Measurements from ENCODE around the gene EML2.
A peak's percentile ranks its signal among the peaks of the same experiment; 100 is the strongest.

EML2 gene

DNA sequence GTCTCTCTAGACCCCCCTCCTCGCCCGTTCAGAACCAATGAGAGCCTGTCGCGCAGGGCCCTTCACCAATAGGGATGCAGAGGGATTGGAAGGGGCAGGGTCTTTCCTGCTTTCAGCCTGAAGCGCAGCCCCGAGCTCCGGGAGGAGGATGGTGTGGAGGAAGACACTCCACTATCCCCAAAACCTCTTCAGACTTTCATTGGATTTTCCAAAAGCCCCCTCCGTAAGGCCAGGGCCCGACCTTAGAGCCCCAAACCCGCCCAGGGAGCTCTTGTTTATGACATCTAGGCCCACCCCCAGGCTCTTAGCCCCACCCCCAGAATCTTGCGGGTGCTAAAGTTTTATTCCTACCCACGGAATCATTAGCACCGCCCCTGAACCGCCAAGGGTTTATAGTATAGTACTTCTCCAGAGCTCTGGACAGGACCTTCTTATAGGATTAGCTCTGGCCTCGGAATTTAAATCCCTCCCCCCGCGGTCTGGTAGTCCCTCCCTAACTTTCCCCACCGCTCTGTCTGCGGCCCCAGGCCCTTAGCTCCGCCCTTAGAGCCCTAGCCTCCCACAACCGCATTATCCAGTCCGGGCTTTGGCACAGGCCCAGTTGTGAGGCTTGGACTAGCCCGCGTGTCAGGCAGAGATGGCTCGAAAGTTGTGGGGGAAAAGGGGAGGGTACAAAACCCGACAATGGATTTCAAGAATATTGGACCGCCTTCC lies 6.6 kb upstream of the EML2 start:
- Histone ChIP-seq H3K27me3 (ENCODE audit: insufficient read depth, insufficient read length) (no peaks in the 10 kb centered on the region), H3K9me3 (ENCODE audit: insufficient read depth, low read length) (0 out of 2 replicates have a peak, but pooled peaks cover 4% of the 10 kb centered on the region), H3K4me1 (ENCODE audit: insufficient read depth, insufficient read length) (peaks cover 10% of the 10 kb centered on the region), H3K9ac (ENCODE audit: insufficient read length, low read depth) (no peak overlapping the region), H3K4me3 (ENCODE audit: insufficient read length, low read depth) (no peak overlapping the region), H3K36me3 (ENCODE audit: insufficient read depth, insufficient read length, low read length) (no peaks in the 10 kb centered on the region)
- no peak for TF ChIP-seq SUZ12 (IDR thresholded peaks at IDR 0.05; ENCODE audit: extremely low read depth, insufficient read depth, insufficient read length)
- no peak for TF ChIP-seq ZNF274 (IDR thresholded peaks at IDR 0.05; ENCODE audit: low read depth, low read length)
- TF ChIP-seq YY1 (IDR thresholded peaks at IDR 0.05; ENCODE audit: insufficient read depth, insufficient read length) = no peak
- no peak for DNase-seq (ENCODE audit: low read depth, low spot score)

DNA sequence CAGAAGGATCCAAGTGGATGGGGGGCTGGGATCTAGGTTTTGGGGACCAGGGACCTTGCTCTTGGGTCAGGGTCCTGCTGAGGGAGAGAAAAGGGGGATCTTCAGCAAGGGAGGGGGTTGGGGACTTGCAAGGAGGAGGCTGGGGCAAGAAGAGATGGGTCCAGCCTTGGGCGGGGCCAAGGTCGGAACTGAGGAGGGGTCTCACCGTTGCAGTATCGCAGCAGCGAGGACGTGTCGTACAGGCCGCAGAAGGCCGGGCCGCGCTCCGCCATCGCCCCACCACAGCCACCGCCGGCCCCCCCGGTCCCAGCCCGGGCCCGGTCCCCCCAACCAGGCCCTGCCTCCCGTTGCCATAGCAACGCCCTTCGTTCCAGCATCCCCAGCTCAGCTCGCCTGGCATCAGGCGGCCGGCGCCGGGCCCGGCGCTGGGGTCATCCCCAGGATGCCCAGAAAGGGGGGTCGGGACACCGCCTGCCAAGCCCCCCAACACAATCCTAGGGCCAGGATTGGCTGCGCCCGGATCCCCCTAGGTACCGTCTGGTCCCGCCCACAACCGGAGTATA lies 6.0 kb upstream of the EML2 start:
- Histone ChIP-seq H3K27me3 (ENCODE audit: insufficient read depth, insufficient read length) (no peaks in the 10 kb centered on the region), H3K9ac (ENCODE audit: insufficient read length, low read depth) (no peak overlapping the region), H3K4me1 (ENCODE audit: insufficient read depth, insufficient read length) (peaks cover 10% of the 10 kb centered on the region), H3K9me3 (ENCODE audit: insufficient read depth, low read length) (0 out of 2 replicates have a peak, but pooled peaks cover 4% of the 10 kb centered on the region), H3K4me3 (ENCODE audit: insufficient read length, low read depth) (no peak overlapping the region), H3K36me3 (ENCODE audit: insufficient read depth, insufficient read length, low read length) (no peaks in the 10 kb centered on the region)
- DNase-seq (ENCODE audit: low read depth, low spot score) = no peak
- TF ChIP-seq ZNF274 (IDR thresholded peaks at IDR 0.05; ENCODE audit: low read depth, low read length) = no peak

DNA sequence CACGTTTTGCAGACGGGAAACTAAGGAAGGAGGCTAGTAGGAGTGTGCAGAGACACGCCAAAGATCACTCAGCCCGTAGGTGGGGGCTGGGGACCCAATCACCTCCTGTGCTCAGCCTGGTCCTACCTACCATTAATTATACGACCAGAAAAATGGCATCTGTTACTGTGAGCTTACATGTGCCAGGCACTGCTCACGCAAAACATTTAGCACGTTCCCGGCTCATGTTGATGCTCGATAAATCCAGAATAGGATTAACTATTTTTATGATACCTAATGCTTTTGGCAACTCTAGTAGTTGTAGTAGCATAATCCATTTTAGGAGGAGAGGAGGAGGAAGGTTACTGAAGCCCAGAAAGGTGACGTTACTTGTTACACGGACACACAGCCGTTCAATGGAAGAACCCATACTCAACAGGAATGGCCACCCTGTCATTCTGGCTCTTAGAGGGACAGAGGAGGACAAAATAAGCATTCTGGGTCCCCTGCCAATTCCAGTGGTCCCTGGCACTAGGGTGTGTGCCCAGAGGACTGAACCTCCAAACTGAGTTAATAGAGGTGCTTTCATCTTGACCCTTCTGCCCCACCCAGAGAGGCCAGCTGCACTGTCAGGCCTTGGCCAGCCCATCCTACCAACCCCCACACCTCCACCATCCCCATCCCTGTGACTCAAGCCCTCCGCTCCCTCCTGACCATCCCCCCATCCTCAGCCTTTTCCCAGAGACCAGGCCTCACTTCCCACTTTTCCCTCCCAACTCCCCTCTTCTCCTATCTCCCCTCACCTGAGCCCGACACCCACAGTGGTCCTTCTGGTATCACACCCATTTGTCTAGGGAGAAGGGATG lies 5.0 kb upstream of the EML2 start:
- H3K9me3 ChIP-seq (ENCODE audit: insufficient read depth, low read length) = 0 out of 2 replicates have a peak, but pooled peaks cover 4% of the 10 kb centered on the region
- peak overlapping the region; percentile 53 for H3K9ac ChIP-seq (ENCODE audit: insufficient read length, low read depth)
- no peaks in the 10 kb centered on the region for H3K36me3 ChIP-seq (ENCODE audit: insufficient read depth, insufficient read length, low read length)
- no peaks in the 10 kb centered on the region for H3K27me3 ChIP-seq (ENCODE audit: insufficient read depth, insufficient read length)
- TF ChIP-seq YY1 (IDR thresholded peaks at IDR 0.05; ENCODE audit: insufficient read depth, insufficient read length) (no peak), ZNF274 (IDR thresholded peaks at IDR 0.05; ENCODE audit: low read depth, low read length) (no peak), SUZ12 (IDR thresholded peaks at IDR 0.05; ENCODE audit: extremely low read depth, insufficient read depth, insufficient read length) (no peak)
- no peak overlapping the region for H3K4me3 ChIP-seq (ENCODE audit: insufficient read length, low read depth)
- H3K4me1 ChIP-seq (ENCODE audit: insufficient read depth, insufficient read length) = peaks cover 10% of the 10 kb centered on the region
- no peak for DNase-seq (ENCODE audit: low read depth, low spot score)

DNA sequence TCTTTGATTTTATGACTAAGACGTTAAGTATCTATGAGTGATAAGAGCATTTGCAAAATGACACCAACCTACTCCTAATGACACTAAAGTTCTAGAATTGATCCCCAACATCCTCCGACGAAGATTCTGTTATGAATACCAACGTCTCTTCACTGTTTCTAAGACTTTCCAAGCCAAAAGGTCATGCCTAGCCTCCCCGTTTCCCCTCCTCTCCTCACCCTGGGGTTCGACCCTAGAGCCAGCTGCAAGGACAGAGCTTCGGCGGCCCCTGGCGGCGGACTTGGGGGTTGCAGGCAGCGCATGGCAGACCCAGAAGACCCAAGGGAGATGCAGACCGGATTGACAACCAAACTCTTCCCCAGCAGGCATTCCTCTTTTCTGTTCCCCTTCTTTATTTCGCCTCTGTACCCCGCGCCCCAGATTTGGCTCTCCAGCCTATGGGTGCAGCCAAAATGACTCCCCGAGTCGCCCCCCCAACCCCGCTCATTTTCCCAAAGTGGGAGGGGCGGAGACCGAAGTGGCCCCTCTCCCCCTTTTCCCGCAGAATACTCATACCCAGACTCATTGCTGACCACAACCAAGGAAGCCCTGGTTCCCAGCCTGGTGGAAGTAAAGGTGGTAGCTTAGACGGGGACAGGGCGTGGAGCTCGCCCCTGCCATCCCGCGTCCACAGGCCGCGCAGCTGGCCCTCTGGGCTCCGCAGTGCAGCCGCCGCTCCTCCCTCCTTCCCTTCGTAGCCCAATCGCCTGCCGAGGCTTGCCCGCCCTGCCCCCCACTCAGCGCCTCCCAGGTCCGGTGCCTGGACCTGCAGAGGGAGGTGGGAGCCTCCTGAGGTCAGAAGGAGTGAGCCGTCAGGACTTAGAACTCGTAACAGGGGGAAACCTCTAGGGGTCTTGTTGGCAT lies 4.1 kb upstream of the EML2 start:
- Histone ChIP-seq H3K9me3 (ENCODE audit: insufficient read depth, low read length) (0 out of 2 replicates have a peak, but pooled peaks cover 4% of the 10 kb centered on the region), H3K4me1 (ENCODE audit: insufficient read depth, insufficient read length) (peaks cover 10% of the 10 kb centered on the region), H3K36me3 (ENCODE audit: insufficient read depth, insufficient read length, low read length) (no peaks in the 10 kb centered on the region), H3K4me3 (ENCODE audit: insufficient read length, low read depth) (peak overlapping the region; percentile 65), H3K27me3 (ENCODE audit: insufficient read depth, insufficient read length) (no peaks in the 10 kb centered on the region), H3K9ac (ENCODE audit: insufficient read length, low read depth) (peak overlapping the region; percentile 76)
- DNase-seq (ENCODE audit: low read depth, low spot score) = peak; percentile 74
- TF ChIP-seq YY1 (IDR thresholded peaks at IDR 0.05; ENCODE audit: insufficient read depth, insufficient read length) (no peak), SUZ12 (IDR thresholded peaks at IDR 0.05; ENCODE audit: extremely low read depth, insufficient read depth, insufficient read length) (no peak), ZNF274 (IDR thresholded peaks at IDR 0.05; ENCODE audit: low read depth, low read length) (no peak)

DNA sequence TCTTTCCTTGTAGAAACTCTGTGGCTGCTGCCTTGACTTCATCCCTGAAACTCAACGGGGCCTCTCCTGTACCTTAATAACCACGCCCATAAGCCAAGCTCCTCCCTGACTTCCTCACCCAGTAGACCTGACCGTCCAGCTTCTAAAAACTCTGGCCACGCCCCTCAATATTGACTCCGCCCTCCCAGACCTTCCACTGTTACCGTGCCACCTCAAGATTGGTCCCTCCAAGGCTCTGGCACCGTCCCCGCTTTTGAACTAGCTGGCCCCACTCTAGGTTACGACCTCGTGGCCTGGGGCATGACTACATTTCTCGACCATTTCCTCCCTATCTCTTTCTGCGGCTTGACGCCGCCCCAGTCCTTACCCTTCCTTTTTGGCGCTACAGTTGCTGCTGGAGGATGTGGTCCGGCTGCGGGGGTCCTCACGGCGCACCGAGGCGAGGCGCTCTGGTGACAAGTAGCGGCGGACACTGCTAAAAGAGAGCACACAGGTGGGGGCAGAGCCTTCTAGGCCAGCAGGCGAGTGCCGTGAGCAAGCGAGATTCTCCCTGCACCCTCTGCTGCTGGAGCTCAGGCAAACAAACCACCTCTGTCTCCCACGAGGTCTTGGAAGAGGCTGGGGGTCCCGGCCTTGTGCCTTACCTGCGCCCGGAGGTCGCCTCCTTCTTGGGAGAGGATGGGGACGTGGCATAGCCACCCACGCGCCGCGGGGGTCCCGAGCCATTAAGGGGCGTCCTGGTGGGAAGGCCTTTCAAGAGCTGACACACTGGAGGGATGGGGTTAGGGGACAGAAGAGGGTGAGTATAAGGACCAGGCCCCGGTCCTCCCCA lies 2.3 kb upstream of the EML2 start:
- DNase-seq (ENCODE audit: low read depth, low spot score) = no peak
- H3K4me3 ChIP-seq (ENCODE audit: insufficient read length, low read depth) = peak overlapping the region; percentile 28
- H3K36me3 ChIP-seq (ENCODE audit: insufficient read depth, insufficient read length, low read length) = no peaks in the 10 kb centered on the region
- peaks cover 10% of the 10 kb centered on the region for H3K4me1 ChIP-seq (ENCODE audit: insufficient read depth, insufficient read length)
- TF ChIP-seq SUZ12 (IDR thresholded peaks at IDR 0.05; ENCODE audit: extremely low read depth, insufficient read depth, insufficient read length) (no peak), ZNF274 (IDR thresholded peaks at IDR 0.05; ENCODE audit: low read depth, low read length) (no peak), YY1 (IDR thresholded peaks at IDR 0.05; ENCODE audit: insufficient read depth, insufficient read length) (no peak)
- peak overlapping the region; percentile 70 for H3K9ac ChIP-seq (ENCODE audit: insufficient read length, low read depth)
- 0 out of 2 replicates have a peak, but pooled peaks cover 3% of the 10 kb centered on the region for H3K9me3 ChIP-seq (ENCODE audit: insufficient read depth, low read length)
- H3K27me3 ChIP-seq (ENCODE audit: insufficient read depth, insufficient read length) = no peaks in the 10 kb centered on the region

DNA sequence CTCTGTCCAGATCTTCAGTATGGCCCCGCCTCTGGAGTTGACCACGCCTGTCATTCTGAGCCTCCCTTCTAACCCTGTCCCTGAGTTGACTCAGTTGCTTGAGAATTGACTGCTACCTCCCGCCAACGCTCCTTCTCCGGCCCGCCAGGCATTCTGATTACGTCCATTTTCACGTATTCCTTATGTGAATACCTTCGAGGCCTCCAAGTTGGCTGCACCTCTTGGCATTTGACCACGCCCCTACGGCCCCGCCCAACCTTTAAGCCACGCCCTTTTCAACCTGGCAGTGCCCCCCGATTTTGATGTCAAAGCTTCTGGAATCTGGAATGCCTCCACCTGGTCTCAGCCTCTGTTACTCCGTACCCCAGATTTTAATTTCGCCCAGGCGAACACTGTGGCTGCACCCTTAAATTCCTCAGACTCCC lies 1.7 kb upstream of the EML2 start:
- Histone ChIP-seq H3K27me3 (ENCODE audit: insufficient read depth, insufficient read length) (no peaks in the 10 kb centered on the region), H3K9me3 (ENCODE audit: insufficient read depth, low read length) (no peaks in the 10 kb centered on the region), H3K9ac (ENCODE audit: insufficient read length, low read depth) (no peak overlapping the region), H3K4me1 (ENCODE audit: insufficient read depth, insufficient read length) (peaks cover 10% of the 10 kb centered on the region), H3K4me3 (ENCODE audit: insufficient read length, low read depth) (no peak overlapping the region), H3K36me3 (ENCODE audit: insufficient read depth, insufficient read length, low read length) (no peaks in the 10 kb centered on the region)
- TF ChIP-seq YY1 (IDR thresholded peaks at IDR 0.05; ENCODE audit: insufficient read depth, insufficient read length) (no peak), ZNF274 (IDR thresholded peaks at IDR 0.05; ENCODE audit: low read depth, low read length) (no peak), SUZ12 (IDR thresholded peaks at IDR 0.05; ENCODE audit: extremely low read depth, insufficient read depth, insufficient read length) (no peak)
- no peak for DNase-seq (ENCODE audit: low read depth, low spot score)
